Progenitor cell of endocrine pancreas (in vitro differentiated cells): ENCODE results near the gene MARK4. TPM values are rescaled to one million over a fixed set of nuclear protein-coding genes. Genes with fewer than 3 reads are reported as not detected.

Source experiments
- DNase-seq: peaks from one replicate; pipeline ENCODE4 v3.0.0; 2021; ENCODE audit warnings: low spot score; ENCODE audit not compliant: unreplicated experiment
- H3K27ac Mint-ChIP-seq: 2 replicates; pipeline ENCODE4 v1.8.0; 2021; ENCODE audit warnings: mild to moderate bottlenecking, moderate library complexity, mixed read lengths
- H3K27me3 Mint-ChIP-seq: 2 replicates; pipeline ENCODE4 v1.8.0; 2021; ENCODE audit warnings: mixed read lengths
- H3K36me3 Mint-ChIP-seq: 2 replicates; pipeline ENCODE4 v1.8.0; 2022; ENCODE audit warnings: mixed read lengths; ENCODE audit not compliant: insufficient read depth
- H3K4me1 Mint-ChIP-seq: 2 replicates; pipeline ENCODE4 v1.8.0; 2021; ENCODE audit warnings: low read depth, mixed read lengths
- H3K4me3 Mint-ChIP-seq: 2 replicates; pipeline ENCODE4 v1.8.0; 2021; ENCODE audit warnings: low read depth, mild to moderate bottlenecking, moderate library complexity, mixed read lengths
- H3K9me3 Mint-ChIP-seq: 2 replicates; pipeline ENCODE4 v1.8.0; 2021; ENCODE audit warnings: low read depth, mixed read lengths
- long read RNA-seq: library from polyadenylated mRNA; unstranded; transcript quantifications from one replicate; pipeline ENCODE4 v2.0.0, GENCODE V29; 2020
- total RNA-seq: library from RNA; stranded (reverse); gene quantifications from 2 replicates; pipeline ENCODE4 v1.2.1, GENCODE V29; 2021
- TF ChIP-seq, protein P1 (sequence below): fragments of 200-600 bp; sonication (generic); IDR thresholded peaks from one replicate; pipeline ENCODE4 v1.5.0; 2021; ENCODE audit warnings: antibody characterized with exemption, mild to moderate bottlenecking; ENCODE audit not compliant: unreplicated experiment

The MARK4 gene
- total RNA-seq, result 57.5 and 60.4 TPM in 2 replicates
- long read RNA-seq, partial matches to known transcripts, result 0 of 1 reads
- long read RNA-seq, other reads (novel, unspliced or antisense), result 1 of 1 reads

DNA sequence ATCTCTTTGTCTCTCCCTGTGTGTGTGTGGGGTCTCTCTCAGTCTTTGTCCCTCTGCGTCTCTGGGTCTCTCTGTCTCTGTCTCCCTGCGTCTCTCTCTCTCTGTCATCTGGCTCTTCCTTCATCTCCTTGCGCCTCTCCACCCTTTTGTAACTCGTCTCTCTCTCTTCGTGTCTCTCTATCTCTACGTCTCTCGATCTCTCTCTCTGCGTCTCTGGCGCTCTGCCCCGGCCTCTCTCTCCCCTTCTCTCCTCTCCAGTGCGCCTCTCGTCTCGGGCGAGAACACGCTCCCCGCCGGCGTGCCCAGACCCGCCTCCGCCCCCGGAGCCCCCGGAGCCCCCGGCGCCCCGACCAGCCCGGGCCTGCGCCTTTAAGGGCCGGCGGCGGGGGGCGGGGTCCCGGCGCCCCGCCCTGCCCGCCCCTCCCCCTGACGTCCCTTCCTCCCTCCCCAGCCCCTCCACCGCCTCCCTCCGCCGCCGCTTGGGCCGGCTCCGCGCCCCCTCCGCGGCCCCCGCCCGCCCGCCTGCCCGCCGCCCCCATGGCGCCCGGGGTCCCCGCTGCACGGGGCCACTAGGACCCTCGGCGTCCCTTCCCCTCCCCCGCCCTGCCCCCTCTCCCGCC is at the start of gene MARK4:
Gene MARK4 (plus strand): TSS at position 440 of the 620 bp plus-strand sequence. CDS start 318 bp downstream, outside the sequence.
- Mint-ChIP-seq H3K9me3 (no peaks in the 10 kb centered on the region), H3K4me3 (peak within 1 kb of the TSS; percentile 83), H3K36me3 (no peaks in the 10 kb centered on the region), H3K27me3 (peaks cover 7% of the 10 kb centered on the region), H3K4me1 (peaks cover 17% of the 10 kb centered on the region), H3K27ac (peak within 1 kb of the TSS; percentile 88)
- TF ChIP-seq, protein P1, sequence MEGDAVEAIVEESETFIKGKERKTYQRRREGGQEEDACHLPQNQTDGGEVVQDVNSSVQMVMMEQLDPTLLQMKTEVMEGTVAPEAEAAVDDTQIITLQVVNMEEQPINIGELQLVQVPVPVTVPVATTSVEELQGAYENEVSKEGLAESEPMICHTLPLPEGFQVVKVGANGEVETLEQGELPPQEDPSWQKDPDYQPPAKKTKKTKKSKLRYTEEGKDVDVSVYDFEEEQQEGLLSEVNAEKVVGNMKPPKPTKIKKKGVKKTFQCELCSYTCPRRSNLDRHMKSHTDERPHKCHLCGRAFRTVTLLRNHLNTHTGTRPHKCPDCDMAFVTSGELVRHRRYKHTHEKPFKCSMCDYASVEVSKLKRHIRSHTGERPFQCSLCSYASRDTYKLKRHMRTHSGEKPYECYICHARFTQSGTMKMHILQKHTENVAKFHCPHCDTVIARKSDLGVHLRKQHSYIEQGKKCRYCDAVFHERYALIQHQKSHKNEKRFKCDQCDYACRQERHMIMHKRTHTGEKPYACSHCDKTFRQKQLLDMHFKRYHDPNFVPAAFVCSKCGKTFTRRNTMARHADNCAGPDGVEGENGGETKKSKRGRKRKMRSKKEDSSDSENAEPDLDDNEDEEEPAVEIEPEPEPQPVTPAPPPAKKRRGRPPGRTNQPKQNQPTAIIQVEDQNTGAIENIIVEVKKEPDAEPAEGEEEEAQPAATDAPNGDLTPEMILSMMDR, result no peak
- peak; percentile 23 for DNase-seq

DNA sequence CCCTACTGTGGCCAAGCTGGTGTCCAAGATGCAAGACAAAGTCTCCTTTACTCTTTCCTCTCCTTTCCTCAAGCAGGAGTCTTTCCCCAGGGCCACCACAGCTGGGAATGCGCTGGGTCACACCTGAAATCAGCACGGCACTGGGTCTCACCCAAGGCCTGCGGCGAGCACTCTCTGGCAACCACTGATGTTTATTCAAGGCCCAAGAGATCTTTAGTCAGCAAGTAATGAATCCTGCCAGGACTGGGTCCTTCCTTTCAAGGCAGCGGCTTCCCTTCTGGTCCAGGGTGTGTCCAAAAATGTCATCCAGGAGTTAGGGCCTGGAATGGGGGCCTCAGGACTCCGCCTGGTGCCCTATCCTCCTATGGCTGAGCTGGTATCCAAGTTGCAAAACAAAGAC is 48.4 kb upstream of the MARK4 start:
- Mint-ChIP-seq H3K9me3 (no peaks in the 10 kb centered on the region), H3K4me3 (no peak overlapping the region), H3K27ac (no peak overlapping the region), H3K4me1 (no peaks in the 10 kb centered on the region), H3K36me3 (no peaks in the 10 kb centered on the region), H3K27me3 (peaks cover 12% of the 10 kb centered on the region)
- TF ChIP-seq, protein P1, result no peak
- DNase-seq, result no peak

DNA sequence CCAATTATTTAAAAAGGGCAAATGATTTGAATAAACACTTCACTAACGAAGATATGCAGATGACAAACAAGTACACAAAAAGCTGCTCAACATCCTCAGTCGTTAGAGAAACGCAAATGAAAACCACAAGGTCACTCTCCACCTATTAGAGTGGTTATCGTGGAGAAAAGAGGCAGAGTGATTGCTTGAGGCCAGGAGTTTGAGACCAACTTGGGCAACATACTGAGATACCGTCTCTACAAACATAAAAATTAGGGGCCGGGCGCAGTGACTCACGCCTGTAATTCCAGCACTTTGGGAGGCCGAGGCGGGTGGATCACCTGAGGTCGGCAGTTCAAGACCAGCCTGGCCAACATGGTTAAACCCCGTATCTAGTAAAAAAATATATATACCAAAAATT is 45.3 kb upstream of the MARK4 start:
- no peak for DNase-seq
- TF ChIP-seq, protein P1, result no peak

DNA sequence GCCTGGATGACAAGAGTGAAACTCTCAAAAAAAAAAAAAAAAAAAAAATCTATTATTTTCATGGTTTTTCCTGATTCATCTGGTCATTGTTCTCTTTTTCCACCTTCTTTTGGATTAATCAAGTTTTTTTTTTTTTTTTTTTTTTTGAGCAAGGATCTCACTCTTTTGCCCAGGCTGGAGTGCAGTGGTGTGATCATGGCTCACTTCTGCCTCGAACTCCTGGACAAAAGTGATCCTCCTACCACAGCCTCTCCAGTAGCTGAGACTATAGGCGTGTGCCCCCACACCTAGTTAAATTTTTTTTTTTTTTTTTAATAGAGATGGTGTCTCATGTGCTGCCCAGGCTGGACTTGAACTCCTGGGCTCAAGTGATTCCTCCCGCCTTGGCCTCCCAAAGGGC is 44.7 kb upstream of the MARK4 start:
- H3K36me3 Mint-ChIP-seq, result no peaks in the 10 kb centered on the region
- no peak overlapping the region for H3K4me3 Mint-ChIP-seq
- TF ChIP-seq, protein P1, result no peak

More for the DNA sequence above, 45.3 kb upstream of the MARK4 start:
- no peak overlapping the region for H3K4me3 Mint-ChIP-seq
- H3K9me3 Mint-ChIP-seq, result no peaks in the 10 kb centered on the region
- H3K27me3 Mint-ChIP-seq, result peaks cover 7% of the 10 kb centered on the region
- no peak overlapping the region for H3K27ac Mint-ChIP-seq
- H3K4me1 Mint-ChIP-seq, result no peaks in the 10 kb centered on the region
- no peaks in the 10 kb centered on the region for H3K36me3 Mint-ChIP-seq

DNA sequence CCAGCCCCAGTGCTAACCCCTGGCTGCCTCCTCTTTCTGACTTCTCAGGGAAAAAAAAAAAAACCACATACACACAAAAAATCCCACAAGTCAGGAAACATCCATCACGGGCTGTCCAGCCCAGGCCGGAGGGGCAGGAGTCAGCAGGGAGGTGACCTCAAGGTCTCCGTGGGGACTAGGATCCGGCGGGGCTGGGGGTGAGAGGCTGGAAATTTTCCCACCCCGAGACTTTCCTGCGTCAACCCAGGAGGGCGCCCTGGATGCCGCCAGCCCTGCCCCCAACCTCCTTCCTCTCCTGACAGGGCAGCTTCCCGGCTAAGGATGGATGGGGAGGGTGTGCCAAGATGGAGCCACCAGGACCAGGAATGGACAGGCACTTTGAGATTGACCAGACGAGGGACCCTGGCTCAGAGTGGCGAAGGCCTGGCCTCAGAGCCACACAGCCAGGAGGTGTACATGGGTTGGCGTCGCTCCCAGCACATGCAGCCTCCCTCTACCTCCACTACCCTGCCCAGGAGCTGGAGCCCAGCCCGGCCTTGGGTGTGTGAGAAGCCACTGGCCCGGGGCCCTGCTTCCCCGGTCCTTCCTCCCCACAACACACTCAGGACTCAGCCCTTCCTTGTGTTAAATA is 39.2 kb upstream of the MARK4 start:
- no peak overlapping the region for H3K27ac Mint-ChIP-seq
- no peak overlapping the region for H3K4me3 Mint-ChIP-seq
- DNase-seq, result no peak
- TF ChIP-seq, protein P1, result no peak
- no peaks in the 10 kb centered on the region for H3K36me3 Mint-ChIP-seq
- H3K27me3 Mint-ChIP-seq, result peaks cover 39% of the 10 kb centered on the region
- H3K9me3 Mint-ChIP-seq, result no peaks in the 10 kb centered on the region
- peaks cover 6% of the 10 kb centered on the region for H3K4me1 Mint-ChIP-seq

More for the DNA sequence above, 44.7 kb upstream of the MARK4 start:
- Mint-ChIP-seq H3K27ac (no peak overlapping the region), H3K4me1 (no peaks in the 10 kb centered on the region), H3K27me3 (peaks cover 8% of the 10 kb centered on the region), H3K9me3 (no peaks in the 10 kb centered on the region)
- no peak for DNase-seq
